OCI-LY1 (cell line): Measurements from ENCODE around the gene POLK.

Experiments
- H2AFZ ChIP-seq: fragments of 200-600 bp; sonication (generic), shearing (Covaris generic); 2 replicates; pipeline ENCODE4 v1.6.0; 2014; ENCODE audit warnings: antibody characterized with exemption, mild to moderate bottlenecking, low read length
- H3F3A ChIP-seq: fragments of 200-600 bp; sonication (generic), shearing (Covaris generic); 2 replicates; pipeline ENCODE4 v1.6.0; 2014; ENCODE audit warnings: mild to moderate bottlenecking, antibody characterized with exemption, low read length, moderate library complexity; ENCODE audit not compliant: insufficient read depth
- H3K27ac ChIP-seq: fragments of 200-600 bp; sonication (generic); 2 replicates; pipeline ENCODE4 v1.5.1; 2014; ENCODE audit warnings: low read length, mixed run types, mild to moderate bottlenecking, low read depth; ENCODE audit not compliant: poor library complexity, severe bottlenecking
- H3K27me3 ChIP-seq: fragments of 200-600 bp; sonication (generic); 2 replicates; pipeline ENCODE4 v1.6.0; 2014; ENCODE audit warnings: antibody characterized with exemption, mild to moderate bottlenecking, low read length, moderate library complexity; ENCODE audit not compliant: insufficient read depth
- H3K36me3 ChIP-seq: fragments of 200-600 bp; sonication (generic); 2 replicates; pipeline ENCODE4 v1.6.1; 2014; ENCODE audit warnings: mild to moderate bottlenecking, antibody characterized with exemption, low read length, moderate library complexity, mixed read lengths; ENCODE audit not compliant: insufficient read depth
- H3K4me1 ChIP-seq: fragments of 200-600 bp; sonication (generic); 2 replicates; pipeline ENCODE4 v1.5.1; 2014; ENCODE audit warnings: mild to moderate bottlenecking, low read length, moderate library complexity; ENCODE audit not compliant: insufficient read depth, severe bottlenecking
- H3K4me2 ChIP-seq: fragments of 200-600 bp; sonication (generic), shearing (Covaris generic); 2 replicates; pipeline ENCODE4 v1.6.1; 2014; ENCODE audit warnings: low read length
- H3K4me3 ChIP-seq: fragments of 200-600 bp; sonication (generic); 2 replicates; pipeline ENCODE4 v1.5.1; 2014; ENCODE audit warnings: low read length, low read depth, mild to moderate bottlenecking, mixed read lengths; ENCODE audit not compliant: poor library complexity, severe bottlenecking
- H3K79me2 ChIP-seq: fragments of 200-600 bp; shearing (Covaris generic); 2 replicates; pipeline ENCODE4 v1.6.1; 2016; ENCODE audit warnings: mixed run types, low read length, mixed read lengths; ENCODE audit not compliant: insufficient read depth
- H3K9ac ChIP-seq: fragments of 200-600 bp; sonication (generic), shearing (Covaris generic); 2 replicates; pipeline ENCODE4 v1.6.1; 2014; ENCODE audit warnings: mild to moderate bottlenecking, low read length, mixed read lengths
- H3K9me2 ChIP-seq: fragments of 200-600 bp; sonication (generic), shearing (Covaris generic); 2 replicates; pipeline ENCODE4 v1.6.1; 2014; ENCODE audit warnings: low read depth, mild to moderate bottlenecking, low read length, mixed read lengths
- H3K9me3 ChIP-seq: fragments of 200-600 bp; shearing (Covaris generic); 2 replicates; pipeline ENCODE4 v1.6.1; 2014; ENCODE audit warnings: low read length, mixed read lengths
- H4K20me1 ChIP-seq: fragments of 200-600 bp; sonication (generic), shearing (Covaris generic); 2 replicates; pipeline ENCODE4 v1.6.0; 2016; ENCODE audit warnings: mild to moderate bottlenecking, low read length; ENCODE audit not compliant: insufficient read depth
- EZH2 ChIP-seq: fragments of 200-600 bp; sonication (generic), shearing (Covaris generic); IDR thresholded peaks from 2 replicates; pipeline ENCODE4 v1.8.0; 2017; ENCODE audit warnings: borderline replicate concordance, mixed run types, mild to moderate bottlenecking, antibody characterized with exemption, low read length, moderate library complexity, mixed read lengths
- TF ChIP-seq, protein P1 (sequence below): fragments of 200-600 bp; sonication (generic), shearing (Covaris generic); IDR thresholded peaks from 2 replicates; pipeline ENCODE4 v1.5.1; 2017; ENCODE audit warnings: mild to moderate bottlenecking, antibody characterized with exemption, low read length, moderate library complexity, mixed read lengths

Gene POLK

GRCh38 chr5:75648712-75649111 is 137.0 kb downstream of the POLK start:
- Histone ChIP-seq H3K4me1 (no peaks in the 10 kb centered on the region), H3K9ac (no peak overlapping the region), H3K9me3 (no peaks in the 10 kb centered on the region), H3K27ac (no peak overlapping the region), H4K20me1 (no peaks in the 10 kb centered on the region), H2AFZ (no peak overlapping the region), H3F3A (no peaks in the 10 kb centered on the region), H3K9me2 (no peaks in the 10 kb centered on the region), H3K4me2 (no peak overlapping the region), H3K27me3 (no peaks in the 10 kb centered on the region), H3K79me2 (no peaks in the 10 kb centered on the region), H3K4me3 (no peak overlapping the region), H3K36me3 (no peaks in the 10 kb centered on the region)
- TF ChIP-seq, protein P1, sequence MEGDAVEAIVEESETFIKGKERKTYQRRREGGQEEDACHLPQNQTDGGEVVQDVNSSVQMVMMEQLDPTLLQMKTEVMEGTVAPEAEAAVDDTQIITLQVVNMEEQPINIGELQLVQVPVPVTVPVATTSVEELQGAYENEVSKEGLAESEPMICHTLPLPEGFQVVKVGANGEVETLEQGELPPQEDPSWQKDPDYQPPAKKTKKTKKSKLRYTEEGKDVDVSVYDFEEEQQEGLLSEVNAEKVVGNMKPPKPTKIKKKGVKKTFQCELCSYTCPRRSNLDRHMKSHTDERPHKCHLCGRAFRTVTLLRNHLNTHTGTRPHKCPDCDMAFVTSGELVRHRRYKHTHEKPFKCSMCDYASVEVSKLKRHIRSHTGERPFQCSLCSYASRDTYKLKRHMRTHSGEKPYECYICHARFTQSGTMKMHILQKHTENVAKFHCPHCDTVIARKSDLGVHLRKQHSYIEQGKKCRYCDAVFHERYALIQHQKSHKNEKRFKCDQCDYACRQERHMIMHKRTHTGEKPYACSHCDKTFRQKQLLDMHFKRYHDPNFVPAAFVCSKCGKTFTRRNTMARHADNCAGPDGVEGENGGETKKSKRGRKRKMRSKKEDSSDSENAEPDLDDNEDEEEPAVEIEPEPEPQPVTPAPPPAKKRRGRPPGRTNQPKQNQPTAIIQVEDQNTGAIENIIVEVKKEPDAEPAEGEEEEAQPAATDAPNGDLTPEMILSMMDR: no peak
- no peak for TF ChIP-seq EZH2
